Testis (tissue), 3 donors: ENCODE data around the gene OPA1. TPM values are rescaled to one million over a fixed set of nuclear protein-coding genes. Genes with fewer than 3 reads are reported as not detected.

Experiments
- DNase-seq: peaks from one replicate; pipeline ENCODE4 v3.0.0-alpha.2; 2019
- H3K27ac ChIP-seq, 2 donors: fragments of 200-600 bp; sonication (generic); one replicate each; pipeline ENCODE4 v1.5.1; 2019
- H3K27me3 ChIP-seq: fragments of 200-600 bp; sonication (generic); one replicate; pipeline ENCODE4 v1.5.1; 2019
- H3K36me3 ChIP-seq: fragments of 200-600 bp; sonication (generic); one replicate; pipeline ENCODE4 v1.5.1; 2017; ENCODE audit warnings: low read depth; ENCODE audit errors: missing control alignments
- H3K4me1 ChIP-seq: fragments of 200-600 bp; sonication (generic); one replicate; pipeline ENCODE4 v1.5.1; 2019
- H3K4me3 ChIP-seq, 2 donors: fragments of 200-600 bp; sonication (generic); one replicate each; pipeline ENCODE4 v1.5.1; 2017 to 2019
- H3K9me3 ChIP-seq: fragments of 200-600 bp; sonication (generic); one replicate; pipeline ENCODE4 v1.5.1; 2017
- CTCF ChIP-seq, 3 experiments: fragments of 450-650 bp in 2 of 3; fragments of 200-600 bp in 1 of 3; sonication (generic) in 1 of 3; IDR thresholded peaks; one replicate each; pipeline ENCODE4 v1.5.1; 2016 to 2019; ENCODE audit warnings: antibody characterized with exemption in 3 of 3, mild to moderate bottlenecking in 2 of 3, moderate library complexity in 1 of 3
- POLR2A ChIP-seq: fragments of 450-650 bp; IDR thresholded peaks from one replicate; pipeline ENCODE4 v1.6.1; 2017; ENCODE audit warnings: antibody characterized with exemption, mild to moderate bottlenecking, moderate library complexity
- WGBS, 2 donors: methylation state at CpG; one replicate each; pipeline ENCODE4 v1.1.5; 2018; 5-methylcytosine and 5-hydroxymethylcytosine counted together
- intact Hi-C: fragments of 100-400 bp; cut with DNase I; formaldehyde crosslinking; loops from one replicate; pipeline ENCODE4 v1.15.1; 2023; ENCODE audit warnings: low total_unique reads
- polyA plus RNA-seq: library from polyadenylated mRNA; stranded (reverse); fragments of 350-450 nt; fragmentation: Illumina TruSeq; extraction: RNeasy Lipid Tissue Mini Kit (QIAGEN cat#74804); gene quantifications from one replicate; pipeline ENCODE4 v1.2.3, GENCODE V29; 2014; ENCODE audit warnings: low read depth, low replicate concordance; ENCODE audit not compliant: insufficient read depth
- total RNA-seq, 2 donors: library from RNA; depleted of rRNA; stranded (reverse); fragments of >200 nt; gene quantifications; one replicate each; pipeline ENCODE4 v1.2.3, GENCODE V29; 2016

OPA1 gene
- total and polyA plus RNA-seq, 3 donors from 2014 or later, result 21.0 to 39.8 (median 35.1) TPM

- no peak overlapping the region for H3K27ac ChIP-seq
These were observed 87.2 kb downstream of the OPA1 start for GRCh38 chr3:193680220-193680619.

GRCh38 chr3:193681631-193682030, 88.6 kb downstream of the OPA1 start:
- TF ChIP-seq POLR2A (no peak), CTCF (IDR thresholded peaks at IDR 0.05) (no peak)
- H3K9me3 ChIP-seq, result no peaks in the 10 kb centered on the region
- H3K36me3 ChIP-seq, result no peaks in the 10 kb centered on the region
- H3K4me1 ChIP-seq, result no peaks in the 10 kb centered on the region
- H3K4me3 ChIP-seq, result no peak overlapping the region
- no peak for DNase-seq
- intact Hi-C loops, result no loop called here
- WGBS, 2 donors, result 58 to 64% methylated on average over 1 of the region's 1 CpG
- H3K27ac ChIP-seq, result no peak overlapping the region
- H3K27me3 ChIP-seq, result no peaks in the 10 kb centered on the region

More at GRCh38 chr3:193680220-193680619, 87.2 kb downstream of the OPA1 start:
- 77 to 79% methylated on average over 2 of the region's 2 CpGs for WGBS, 2 donors
- no peaks in the 10 kb centered on the region for H3K36me3 ChIP-seq
- intact Hi-C loops, result no loop called here
- H3K27me3 ChIP-seq, result no peaks in the 10 kb centered on the region
- H3K9me3 ChIP-seq, result no peaks in the 10 kb centered on the region
- H3K4me3 ChIP-seq, result no peak overlapping the region
- no peaks in the 10 kb centered on the region for H3K4me1 ChIP-seq
- no peak for DNase-seq
- TF ChIP-seq POLR2A, result no peak
- no peak for TF ChIP-seq CTCF (IDR thresholded peaks at IDR 0.05)

- Histone ChIP-seq H3K27ac (no peak overlapping the region), H3K4me1 (no peaks in the 10 kb centered on the region), H3K36me3 (no peaks in the 10 kb centered on the region), H3K27me3 (no peaks in the 10 kb centered on the region), H3K9me3 (no peaks in the 10 kb centered on the region), H3K4me3 (no peak overlapping the region)
- WGBS, 2 donors, result 75 to 85% methylated on average over 4 of the region's 4 CpGs
- TF ChIP-seq POLR2A, result no peak
- no peak for DNase-seq
- intact Hi-C loops, result no loop called here
These were observed 93.9 kb downstream of the OPA1 start for GRCh38 chr3:193686665-193687483.

GRCh38 chr3:193688834-193689714, 96.1 kb downstream of the OPA1 start:
- WGBS, 2 donors, result 92 to 93% methylated on average over 9 of the region's 9 CpGs
- intact Hi-C loops, result no loop called here
- H3K36me3 ChIP-seq, result no peaks in the 10 kb centered on the region

More at GRCh38 chr3:193688834-193689714, 96.1 kb downstream of the OPA1 start:
- Histone ChIP-seq H3K4me1 (no peaks in the 10 kb centered on the region), H3K4me3 (no peak overlapping the region), H3K27ac (no peak overlapping the region), H3K27me3 (no peaks in the 10 kb centered on the region), H3K9me3 (no peaks in the 10 kb centered on the region)
- TF ChIP-seq CTCF (IDR thresholded peaks at IDR 0.05) (no peak), POLR2A (no peak)
- DNase-seq, result no peak
